Coronary artery (tissue), 2 donors: Measurements from ENCODE around the gene CCNL2.
"Not testable (repeated sequence)": the region's sequence is repeated elsewhere in the genome, so short reads cannot be mapped to it uniquely, and the experiment has no call there.

Source experiments
- DNase-seq: peaks from one replicate; pipeline ENCODE4 v3.0.0-alpha.2; 2017; ENCODE audit warnings: low spot score
- H3K27ac ChIP-seq, 2 donors: fragments of 200-600 bp; sonication (generic); one replicate each; pipeline ENCODE4 v1.5.1; 2016 to 2019
- H3K4me3 ChIP-seq: fragments of 200-600 bp; sonication (generic); 2 replicates; pipeline ENCODE4 v1.5.1; 2016; ENCODE audit warnings: mild to moderate bottlenecking, moderate library complexity
- TF ChIP-seq, protein P1 (sequence below): fragments of 200-600 bp; sonication (generic); IDR thresholded peaks from one replicate; pipeline ENCODE4 v1.5.1; 2019; ENCODE audit warnings: antibody characterized with exemption

CCNL2 gene

GRCh38 chr1:1421907-1422464 lies 22.9 kb upstream of the CCNL2 start:
- TF ChIP-seq, protein P1, sequence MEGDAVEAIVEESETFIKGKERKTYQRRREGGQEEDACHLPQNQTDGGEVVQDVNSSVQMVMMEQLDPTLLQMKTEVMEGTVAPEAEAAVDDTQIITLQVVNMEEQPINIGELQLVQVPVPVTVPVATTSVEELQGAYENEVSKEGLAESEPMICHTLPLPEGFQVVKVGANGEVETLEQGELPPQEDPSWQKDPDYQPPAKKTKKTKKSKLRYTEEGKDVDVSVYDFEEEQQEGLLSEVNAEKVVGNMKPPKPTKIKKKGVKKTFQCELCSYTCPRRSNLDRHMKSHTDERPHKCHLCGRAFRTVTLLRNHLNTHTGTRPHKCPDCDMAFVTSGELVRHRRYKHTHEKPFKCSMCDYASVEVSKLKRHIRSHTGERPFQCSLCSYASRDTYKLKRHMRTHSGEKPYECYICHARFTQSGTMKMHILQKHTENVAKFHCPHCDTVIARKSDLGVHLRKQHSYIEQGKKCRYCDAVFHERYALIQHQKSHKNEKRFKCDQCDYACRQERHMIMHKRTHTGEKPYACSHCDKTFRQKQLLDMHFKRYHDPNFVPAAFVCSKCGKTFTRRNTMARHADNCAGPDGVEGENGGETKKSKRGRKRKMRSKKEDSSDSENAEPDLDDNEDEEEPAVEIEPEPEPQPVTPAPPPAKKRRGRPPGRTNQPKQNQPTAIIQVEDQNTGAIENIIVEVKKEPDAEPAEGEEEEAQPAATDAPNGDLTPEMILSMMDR, result no peak
- Histone ChIP-seq H3K27ac (no peak overlapping the region), H3K4me3 (no peak overlapping the region)
- DNase-seq, result no peak

DNA sequence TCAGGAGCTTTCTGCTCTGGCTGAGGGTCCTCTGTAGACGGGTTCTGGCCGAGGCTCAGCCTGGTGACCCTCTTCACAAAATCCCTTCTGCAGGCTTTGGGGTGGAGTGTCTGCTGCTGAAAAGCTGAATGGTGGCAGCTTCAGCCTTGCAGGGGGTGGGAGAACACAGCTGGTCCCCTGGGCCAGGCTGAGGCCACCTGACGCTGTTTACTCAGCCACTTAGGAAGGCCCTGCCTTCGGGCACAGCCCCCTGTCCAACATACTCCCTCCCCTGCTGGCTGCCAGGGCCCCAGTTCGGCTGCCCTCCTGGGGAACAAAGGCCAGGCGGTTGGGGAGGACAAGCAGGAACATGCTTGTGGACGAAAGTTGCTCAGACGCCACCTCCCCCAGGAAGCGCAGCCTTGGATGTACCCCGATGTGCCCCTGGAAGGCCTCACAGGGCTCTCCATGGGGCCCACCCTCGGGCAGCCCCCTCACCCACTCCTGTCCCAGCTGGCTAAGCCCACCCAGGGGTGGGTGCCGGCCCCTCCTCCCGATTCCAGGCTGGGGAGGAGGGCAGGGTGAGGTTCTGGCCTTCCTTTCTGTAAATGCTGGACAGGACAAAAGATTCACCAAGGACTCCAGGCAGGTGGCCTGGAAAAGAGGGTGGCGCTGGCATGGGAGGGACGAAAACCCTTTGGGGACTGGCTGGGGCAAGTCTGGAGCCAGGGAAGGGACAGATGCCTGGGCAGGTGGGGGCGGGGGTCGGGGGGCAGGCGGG lies 22.2 kb upstream of the CCNL2 start, which contains the start of gene ANKRD65:
TSS of gene ANKRD65 (minus strand) at position 130 of the 760 bp plus-strand sequence. CDS start 271 bp downstream, outside the sequence.
- DNase-seq, result no peak
- Histone ChIP-seq H3K27ac (peak within 1 kb of the TSS in 1 of 2 donors; percentile 48), H3K4me3 (peak within 1 kb of the TSS; percentile 65)
- TF ChIP-seq, protein P1, result no peak

DNA sequence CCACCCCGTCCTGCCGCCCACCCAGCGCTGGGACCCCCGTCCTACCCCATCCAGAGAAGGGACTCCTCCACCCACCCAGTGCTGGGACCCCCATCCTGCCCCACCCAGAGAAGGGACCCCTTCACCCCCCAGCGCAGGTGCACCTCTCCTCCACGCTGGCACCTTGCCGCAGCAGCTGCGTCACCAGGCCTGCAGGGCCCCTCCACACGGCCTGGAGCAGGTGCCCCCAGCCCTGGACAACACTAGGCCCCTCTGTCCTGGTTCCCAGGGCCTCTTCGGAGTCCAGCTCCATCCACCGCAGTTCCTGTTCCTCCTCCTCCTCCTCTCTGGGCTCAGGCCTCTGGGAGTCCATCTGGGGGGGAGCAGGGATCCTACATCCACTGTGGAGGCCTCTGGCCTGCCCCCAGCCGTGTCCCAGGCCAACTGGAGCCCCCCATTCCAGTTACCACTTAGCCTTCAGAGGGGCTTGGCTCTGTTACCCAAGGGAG lies 21.6 kb upstream of the CCNL2 start:
- Histone ChIP-seq H3K27ac (peak overlapping the region in 1 of 2 donors; percentile 48), H3K4me3 (peak overlapping the region; percentile 65)
- no peak for DNase-seq
- TF ChIP-seq, protein P1, result no peak

GRCh38 chr1:1419813-1420653 lies 20.9 kb upstream of the CCNL2 start:
- H3K4me3 ChIP-seq, result peak overlapping the region; percentile 65
- no peak for DNase-seq
- TF ChIP-seq, protein P1, result no peak

DNA sequence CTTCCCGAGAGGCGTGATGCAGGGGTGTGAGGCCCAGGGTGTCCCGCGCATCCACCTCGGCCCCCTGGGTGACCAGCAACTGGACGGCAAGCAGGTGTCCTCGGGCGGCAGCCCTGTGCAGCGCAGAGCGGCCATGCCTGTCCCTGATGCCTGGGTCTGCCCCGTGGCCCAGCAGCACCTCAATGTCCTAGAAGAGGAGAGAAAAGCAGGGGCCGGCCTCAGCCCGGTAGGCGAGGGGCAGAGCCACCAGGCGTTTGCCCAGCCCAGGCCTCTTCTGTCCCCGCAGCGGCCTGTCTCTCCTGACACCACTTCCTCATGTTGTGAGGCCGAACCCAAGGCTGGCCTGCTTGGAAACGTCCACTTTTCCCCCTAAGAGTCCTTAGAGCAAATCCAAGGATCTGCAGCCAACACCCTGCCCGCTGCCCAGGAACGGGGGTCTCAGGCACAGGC lies 20.3 kb upstream of the CCNL2 start:
- TF ChIP-seq, protein P1, result no peak
- Histone ChIP-seq H3K4me3 (peak overlapping the region; percentile 65), H3K27ac (peak overlapping the region in 1 of 2 donors; percentile 48)
- DNase-seq, result no peak

More at GRCh38 chr1:1419813-1420653, 20.9 kb upstream of the CCNL2 start:
- H3K27ac ChIP-seq, result peak overlapping the region in 1 of 2 donors; percentile 48

GRCh38 chr1:1418464-1419362 lies 19.6 kb upstream of the CCNL2 start:
- TF ChIP-seq, protein P1, result no peak
- no peak for DNase-seq
- Histone ChIP-seq H3K4me3 (no peak overlapping the region), H3K27ac (no peak overlapping the region)

DNA sequence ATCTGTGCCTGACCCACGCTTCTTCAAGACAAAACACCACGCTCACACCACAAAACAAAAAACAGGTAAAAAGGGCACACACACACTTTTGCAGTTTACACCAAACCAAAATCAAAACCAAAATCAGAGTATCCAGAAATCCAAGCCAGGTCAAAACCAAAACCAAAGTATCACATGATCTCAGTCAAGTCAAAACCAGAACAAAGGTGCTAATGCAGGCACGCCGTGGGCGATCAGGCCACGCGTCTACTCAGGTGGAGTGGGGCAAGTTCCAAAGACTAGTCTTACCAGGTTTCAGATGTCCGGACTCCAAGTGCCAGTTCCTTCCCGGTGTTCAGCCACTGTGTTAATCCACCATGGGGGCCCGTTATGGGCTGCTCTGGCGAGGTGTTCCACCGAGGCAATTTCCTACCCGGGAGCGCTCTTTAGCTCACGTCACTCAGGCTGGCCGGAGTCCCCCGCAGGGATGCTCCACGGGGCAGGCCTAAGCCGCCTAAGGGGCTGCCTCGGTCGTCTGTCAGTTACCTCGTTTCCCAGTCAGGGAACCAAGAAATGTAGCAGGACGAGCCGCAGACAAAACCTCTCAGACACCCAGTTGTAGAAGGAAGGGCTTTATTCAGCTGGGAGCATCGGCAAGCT lies 18.8 kb upstream of the CCNL2 start:
- not testable (repeated sequence) for DNase-seq, H3K27ac ChIP-seq, H3K4me3 ChIP-seq

DNA sequence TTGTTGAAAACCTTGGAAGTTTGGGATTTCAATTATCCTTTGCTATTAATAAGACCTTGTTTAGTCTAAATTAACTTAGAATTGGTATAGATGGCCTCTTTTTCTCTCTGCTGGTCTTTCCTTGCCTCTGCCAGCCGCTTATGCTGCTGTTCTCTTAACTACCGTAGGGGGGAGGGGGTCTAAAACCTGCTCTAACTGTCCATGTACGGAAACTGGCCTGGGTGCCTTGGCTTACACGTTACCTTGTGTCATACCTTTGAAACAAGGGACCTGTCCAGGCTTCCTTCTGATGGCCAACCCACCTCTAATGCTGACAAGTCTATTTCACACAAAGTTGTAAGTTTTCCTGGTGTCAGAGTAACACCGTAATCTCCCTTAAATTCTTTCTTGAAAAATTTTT lies 18.3 kb upstream of the CCNL2 start:
- DNase-seq, H3K27ac ChIP-seq, H3K4me3 ChIP-seq: not testable (repeated sequence)
